Cerebellar nuclear complex (tissue), 1 donor: Measurements from ENCODE around the gene KRT1.

Experiments
- DNase-seq, 2 experiments: peaks; one replicate each; lab custom pipeline; 2025; lab: John Stamatoyannopoulos, UW

KRT1 gene

DNA sequence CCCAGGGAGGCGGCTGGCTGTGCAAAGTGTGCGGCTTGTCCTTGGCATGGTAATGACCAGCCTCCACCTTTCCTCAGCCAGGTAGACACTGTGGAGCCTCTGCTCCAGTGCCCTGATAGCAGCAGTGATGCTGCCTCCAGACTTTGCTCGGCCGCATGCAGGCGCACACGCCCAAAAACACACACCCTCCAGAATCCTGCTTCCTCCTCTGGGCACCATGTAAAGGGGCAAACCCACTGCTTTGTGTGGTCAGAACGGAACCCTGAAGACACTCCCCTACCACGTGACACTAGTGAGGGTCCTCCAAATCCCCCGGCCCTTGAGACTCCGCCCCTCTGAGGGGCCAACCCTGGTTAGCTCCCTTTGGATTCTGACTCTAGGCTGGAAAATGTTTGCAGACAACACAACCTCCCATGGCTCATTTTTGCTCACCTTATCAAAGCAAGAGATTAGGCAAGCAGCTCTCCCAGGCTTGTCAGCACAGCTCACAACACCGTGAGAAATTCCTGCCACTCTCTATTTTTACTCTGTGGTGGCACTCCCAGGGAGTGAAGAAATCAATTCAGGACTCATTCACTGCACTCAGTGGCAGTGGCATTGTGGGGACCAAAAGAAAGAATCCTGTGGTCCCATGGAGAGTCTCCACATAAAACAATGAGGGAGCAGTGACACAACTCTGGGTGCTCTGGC is 18.6 kb upstream of the KRT1 start:
- DNase-seq: no peak

- no peak for DNase-seq
These were observed 16.9 kb upstream of the KRT1 start for GRCh38 chr12:52697058-52697582.

DNA sequence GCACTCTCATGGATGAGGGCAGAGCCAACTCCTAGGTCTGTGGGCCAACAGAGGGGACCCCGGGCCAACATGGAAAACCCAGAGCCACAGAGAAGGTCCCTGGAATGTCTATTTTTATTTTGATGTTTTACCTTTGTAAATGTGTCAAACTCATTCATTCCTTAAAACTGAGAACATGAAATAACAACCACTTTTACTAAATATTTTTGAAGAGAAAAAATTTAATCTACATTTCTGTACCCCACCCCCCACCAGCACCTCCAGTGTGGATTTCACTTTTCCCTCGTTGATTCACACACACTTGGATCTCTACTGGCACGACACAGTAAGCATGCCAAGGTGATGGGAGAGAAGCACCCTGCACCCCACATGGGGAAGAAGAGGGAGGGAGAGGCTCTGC is 16.4 kb upstream of the KRT1 start:
- no peak for DNase-seq

DNA sequence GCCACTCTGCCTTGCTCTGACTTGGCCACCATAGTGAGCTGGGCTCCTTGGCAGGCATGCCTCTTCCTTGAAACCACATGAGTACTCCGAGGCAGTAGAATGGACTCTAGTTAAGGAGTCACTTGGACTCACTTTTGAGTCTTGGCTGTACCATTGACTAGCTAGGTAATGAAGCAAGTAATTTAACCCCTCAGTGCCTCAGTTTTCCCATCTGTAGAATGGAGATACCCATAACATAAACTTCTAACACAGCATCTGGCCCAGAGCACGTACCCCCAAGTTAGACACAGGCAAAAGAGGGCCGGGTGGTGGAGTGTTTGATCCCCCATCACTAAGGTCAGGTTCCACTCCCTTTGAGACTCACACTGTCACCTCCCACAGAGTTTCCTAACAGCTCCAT is 14.8 kb upstream of the KRT1 start:
- no peak for DNase-seq

- DNase-seq: no peak
These were observed 13.9 kb upstream of the KRT1 start for GRCh38 chr12:52694151-52694550.

DNA sequence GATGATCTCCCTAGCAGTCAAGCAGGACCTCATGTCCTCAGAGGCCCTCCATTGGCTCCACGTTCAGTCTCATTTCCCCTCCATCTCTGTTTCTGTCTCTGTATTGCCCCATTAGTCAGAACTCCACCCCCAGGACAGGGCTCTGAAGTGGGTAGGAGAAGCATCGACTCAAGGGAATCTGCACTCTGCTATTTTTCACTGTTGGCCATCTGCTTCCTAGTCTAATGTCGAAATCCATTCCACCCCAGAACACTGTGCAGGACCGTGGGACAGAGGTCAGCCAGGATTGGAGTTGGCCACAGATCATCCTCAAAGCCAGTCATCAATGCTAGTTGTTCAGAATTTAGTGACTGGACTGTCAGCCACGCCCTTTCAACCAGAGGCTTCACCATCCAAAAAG is 13.1 kb upstream of the KRT1 start:
- DNase-seq: no peak

DNA sequence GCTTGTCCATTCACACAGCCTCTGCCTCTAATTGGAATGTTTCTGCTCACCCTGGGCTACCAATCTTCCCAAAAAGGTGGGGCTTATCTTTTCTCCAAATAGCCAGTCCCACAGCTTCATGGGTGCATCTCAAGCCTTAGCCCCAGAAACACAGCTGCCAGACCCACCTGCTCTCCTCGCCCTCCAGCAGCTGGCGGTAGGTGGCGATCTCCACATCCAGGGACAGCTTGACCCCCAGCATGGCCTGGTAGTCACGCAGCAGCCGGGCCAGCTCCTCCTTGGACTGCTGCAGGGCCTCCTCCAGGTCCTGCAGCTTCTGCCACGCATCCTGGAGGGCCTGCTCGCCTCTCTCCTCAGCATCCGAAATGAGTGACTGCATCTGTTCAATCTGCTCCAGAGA is 12.0 kb upstream of the KRT1 start:
- DNase-seq: no peak

GRCh38 chr12:52691841-52692150 is 11.6 kb upstream of the KRT1 start:
- no peak for DNase-seq

GRCh38 chr12:52691076-52691840 is 11.1 kb upstream of the KRT1 start:
- DNase-seq: no peak

DNA sequence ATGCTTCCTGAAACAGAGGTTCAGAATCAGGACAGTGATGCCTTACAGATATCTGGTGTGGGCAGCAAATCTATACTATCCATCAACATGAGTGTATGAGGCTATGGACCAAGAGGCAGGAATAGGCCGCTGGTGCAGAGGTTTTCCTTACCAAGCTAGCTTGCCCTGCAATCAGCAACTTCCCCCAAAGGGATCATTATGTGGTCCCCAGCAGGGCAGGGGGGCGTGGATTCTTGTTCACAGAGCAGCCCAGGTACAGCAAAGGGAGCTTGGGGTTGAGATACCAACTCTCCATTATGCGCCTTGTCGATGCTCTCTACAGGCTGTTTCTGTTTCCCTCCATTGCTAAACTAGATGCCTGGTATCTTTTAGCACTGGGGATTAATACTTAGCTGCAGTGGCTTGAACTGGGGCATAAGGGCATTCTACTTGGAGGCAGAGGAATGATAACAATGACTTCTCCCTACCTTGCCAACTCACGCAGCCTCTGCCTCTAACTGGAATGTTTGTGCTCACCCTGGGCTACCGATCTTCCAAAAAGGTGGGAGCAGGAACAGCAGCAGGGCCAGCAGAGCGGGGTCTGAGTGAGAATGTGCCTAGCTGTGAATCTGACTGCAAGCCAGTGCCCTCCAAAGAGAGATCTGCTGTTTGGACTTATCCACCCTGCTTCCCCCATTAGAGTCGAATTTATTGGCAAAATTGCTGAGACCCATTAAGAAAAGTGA is 10.3 kb upstream of the KRT1 start:
- DNase-seq: no peak

- DNase-seq: no peak
These were observed 9.7 kb upstream of the KRT1 start for GRCh38 chr12:52689936-52690335.

DNA sequence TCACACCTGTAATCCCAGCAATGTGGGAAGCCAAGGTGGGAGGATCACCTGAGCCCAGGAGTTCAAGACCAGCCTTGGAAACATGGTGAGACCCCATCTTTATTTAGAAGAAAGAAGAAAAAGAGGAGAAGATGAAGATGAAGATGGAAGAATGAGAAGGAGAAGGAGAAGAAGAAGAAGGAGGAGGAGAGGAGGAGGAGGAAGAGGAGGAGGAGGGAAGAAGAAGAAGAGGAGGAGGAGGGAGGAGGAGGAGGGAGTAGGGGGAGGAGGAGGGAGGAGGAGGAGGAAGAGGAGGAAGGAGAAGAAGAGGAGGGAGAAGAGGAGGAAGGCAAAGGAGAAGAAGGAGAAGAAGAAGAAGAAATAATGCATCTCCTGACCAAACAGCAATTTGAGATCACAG is 9.0 kb upstream of the KRT1 start:
- DNase-seq: no peak

- DNase-seq: no peak
These were observed 8.3 kb upstream of the KRT1 start for GRCh38 chr12:52688481-52688880.

DNA sequence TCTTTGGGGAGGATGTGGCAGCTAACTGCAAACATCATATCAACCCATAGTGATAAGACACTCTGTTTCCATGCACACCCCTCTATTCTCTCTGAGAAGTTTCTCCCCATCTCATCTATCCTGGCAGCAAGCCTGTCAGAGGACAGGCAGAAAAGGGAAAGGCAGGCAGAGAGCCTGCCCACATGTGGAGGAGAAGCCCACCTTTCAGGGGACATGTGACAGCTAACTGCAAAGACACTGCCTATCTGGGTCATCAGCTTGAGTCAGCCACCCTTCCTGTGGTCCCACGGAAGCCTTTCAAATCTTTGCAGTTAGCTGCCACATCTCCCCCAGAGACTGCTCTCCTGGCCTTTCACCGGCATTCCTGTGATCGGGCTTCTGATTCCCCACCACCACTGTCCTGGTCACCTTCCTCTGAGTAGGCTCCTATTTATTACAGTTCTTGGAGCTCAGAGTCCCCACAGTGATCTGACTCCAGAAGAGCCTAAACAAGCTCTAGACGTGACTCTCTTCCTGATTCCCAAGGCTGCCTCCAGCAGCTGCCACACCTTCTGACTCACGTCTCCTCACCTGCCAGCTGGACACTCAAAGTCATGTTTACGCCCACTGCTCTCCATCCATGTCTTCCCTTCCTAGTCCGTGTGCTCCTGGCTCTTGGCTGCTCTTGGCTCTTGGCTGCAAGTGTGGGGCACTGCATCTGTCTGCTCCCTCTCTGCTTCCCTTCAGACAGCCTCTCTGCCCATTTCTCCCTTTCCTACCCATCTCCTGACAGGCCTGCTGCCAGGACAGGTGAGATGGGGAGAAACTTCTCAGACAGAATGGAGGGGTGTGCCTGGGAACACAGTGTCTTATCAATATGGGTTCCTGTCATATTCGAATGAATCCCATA is 7.5 kb upstream of the KRT1 start:
- no peak for DNase-seq

- no peak for DNase-seq
These were observed 6.7 kb upstream of the KRT1 start for GRCh38 chr12:52686756-52687487.

DNA sequence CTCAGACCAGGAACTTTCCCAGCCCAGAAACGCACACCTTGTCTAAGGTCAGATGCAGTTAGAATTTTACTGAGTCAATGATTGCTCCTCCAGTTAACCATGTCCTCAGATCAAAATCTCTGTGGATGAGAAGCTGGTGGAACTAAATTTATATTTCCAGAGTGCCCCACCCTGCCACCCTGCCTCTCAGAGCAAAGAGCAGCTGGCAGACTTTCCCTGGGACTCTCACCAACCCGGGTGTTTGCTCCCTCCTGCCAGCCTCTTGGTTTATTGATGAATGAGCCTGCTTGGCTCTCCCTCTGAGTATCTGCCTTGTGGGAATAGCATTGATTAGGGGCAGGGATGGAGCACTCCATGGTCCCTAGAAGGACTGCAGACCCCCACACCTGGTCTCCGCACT is 5.9 kb upstream of the KRT1 start:
- DNase-seq: no peak

DNA sequence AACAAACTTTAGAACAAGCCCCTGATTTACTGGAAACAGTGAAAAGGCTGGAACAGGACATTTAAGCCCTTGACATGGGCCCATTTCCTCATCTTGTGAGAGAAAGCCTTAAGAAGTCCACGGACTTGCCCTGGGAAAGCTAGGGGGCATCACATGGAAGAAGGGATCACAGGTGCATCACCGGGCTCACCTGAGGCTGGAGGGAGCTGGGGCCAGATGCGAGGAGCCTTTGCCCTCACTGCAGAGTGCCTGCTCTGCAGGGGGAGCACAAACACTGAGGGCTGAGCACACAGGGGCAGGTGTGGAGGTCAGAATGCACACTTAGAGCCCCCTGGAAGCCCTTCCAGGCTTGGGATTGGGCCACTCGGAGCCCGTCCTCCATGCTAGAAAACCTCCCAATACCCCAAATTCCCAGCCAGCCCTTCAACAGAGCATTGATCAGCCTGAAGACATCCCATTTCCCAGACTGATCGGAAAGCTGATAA is 5.2 kb upstream of the KRT1 start:
- DNase-seq: no peak

- DNase-seq: no peak
These were observed 4.2 kb upstream of the KRT1 start for GRCh38 chr12:52684431-52684830.

GRCh38 chr12:52683575-52684300 is 3.5 kb upstream of the KRT1 start:
- DNase-seq: no peak

GRCh38 chr12:52682938-52683574 is 2.8 kb upstream of the KRT1 start:
- DNase-seq: no peak
